Skin of body (tissue), 2 donors: ENCODE measurements around the gene C11orf21. TPM values are rescaled to one million over a fixed set of nuclear protein-coding genes. Genes with fewer than 3 reads are reported as not detected.

Experiments
- DNase-seq: peaks from one replicate; lab custom pipeline; 2025; lab: John Stamatoyannopoulos, UW
- total RNA-seq: library from RNA; depleted of rRNA; stranded (reverse); fragments of >200 nt; gene quantifications from one replicate; pipeline ENCODE4 v1.2.3, GENCODE V29; 2014

Gene C11orf21
- total RNA-seq, 1 donor from 2014 or later = 2.0 TPM

DNA sequence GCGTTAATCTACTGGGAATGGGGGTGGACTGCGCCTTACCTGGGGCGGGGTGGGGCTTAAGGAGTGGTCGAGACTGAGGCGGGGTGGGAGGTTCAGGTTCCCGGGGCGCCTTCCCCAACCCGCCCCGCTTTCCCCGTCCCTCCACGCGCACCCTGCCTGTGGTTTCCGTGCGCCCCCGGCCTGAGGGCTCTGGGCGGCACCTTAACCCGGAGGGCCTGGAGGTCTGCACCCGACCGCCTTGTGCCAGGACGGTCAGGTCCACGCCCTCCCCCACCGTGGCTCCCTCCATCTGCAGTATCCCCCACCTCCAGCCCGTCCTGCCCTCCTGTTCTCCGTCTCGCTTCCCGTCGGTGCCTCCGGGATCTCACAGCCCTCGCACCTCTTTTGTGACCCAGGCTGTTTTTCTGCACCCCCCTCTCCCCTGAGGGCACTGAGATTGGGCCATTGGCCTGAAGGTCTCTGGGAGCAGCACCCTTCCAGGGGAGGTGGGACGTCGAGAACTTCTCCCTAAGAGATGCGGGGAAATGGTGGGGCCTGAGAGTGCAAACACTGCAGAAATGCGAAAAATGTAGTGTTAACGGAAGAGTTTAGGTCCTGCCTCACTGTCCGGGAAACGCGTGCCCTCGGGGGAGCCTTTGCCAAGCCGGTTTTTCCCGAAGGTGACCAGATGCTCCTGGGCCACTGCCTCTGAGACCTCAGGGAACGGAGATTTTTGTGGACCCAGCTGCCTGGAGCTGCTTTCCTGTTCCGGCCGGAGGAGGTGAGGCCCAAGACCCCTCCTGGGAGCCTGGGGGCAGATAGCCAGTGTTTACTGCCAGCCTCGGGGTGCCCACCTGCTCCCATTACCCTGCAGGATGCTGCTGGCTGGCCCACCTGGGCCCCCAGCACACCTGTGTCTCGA, 30.1 kb downstream of the C11orf21 start:
- no peak for DNase-seq

DNA sequence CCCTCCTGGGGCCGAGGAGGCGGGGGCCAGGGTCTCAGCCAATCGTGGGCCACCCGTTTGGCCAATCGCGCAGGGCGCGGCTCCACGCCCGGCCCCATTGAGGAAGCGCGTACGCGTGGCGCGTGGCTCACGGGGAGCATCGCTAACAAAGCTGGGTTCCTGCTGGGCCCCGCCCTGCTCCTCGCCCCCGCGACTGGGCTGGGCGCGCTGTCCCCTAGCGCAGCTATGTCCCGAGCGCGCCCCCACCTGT, 30.7 kb downstream of the C11orf21 start:
- DNase-seq = no peak

DNA sequence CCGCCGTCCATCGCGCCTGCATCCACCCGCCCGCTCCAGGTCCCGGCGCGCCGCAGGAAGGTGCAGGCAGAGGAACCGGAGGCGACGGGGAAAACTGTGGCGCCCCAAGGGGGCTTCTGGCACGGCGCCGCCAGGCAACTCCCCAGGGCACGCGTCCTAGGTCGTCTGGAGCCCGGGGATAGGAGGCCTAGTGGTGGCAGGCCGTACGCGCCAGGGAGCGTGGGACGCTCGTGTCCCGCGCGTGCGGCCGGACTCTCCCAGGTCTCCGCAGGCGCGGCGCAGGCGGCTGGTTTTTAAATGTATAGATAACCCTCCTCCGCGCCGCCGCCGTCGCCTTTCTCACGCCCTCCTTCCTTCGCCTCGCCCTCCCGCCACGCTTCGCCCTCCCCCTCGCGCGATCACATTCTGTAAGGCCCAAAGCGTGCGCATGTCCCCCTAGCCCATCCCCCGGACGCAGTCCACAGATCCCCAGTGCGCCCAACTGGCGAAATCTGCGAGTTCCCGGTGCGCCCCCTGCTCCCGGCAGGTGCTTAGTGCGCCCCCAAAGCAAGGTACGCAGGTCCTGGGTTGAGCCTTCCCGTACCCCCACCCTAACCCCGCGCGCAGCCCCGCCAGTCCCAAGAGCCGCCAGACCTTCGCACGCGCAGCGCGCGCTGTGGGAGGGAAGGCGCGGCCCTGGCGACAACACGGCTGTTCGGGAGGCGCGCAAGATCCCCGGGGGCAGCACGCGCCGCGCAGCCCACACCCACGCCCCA, 31.2 kb downstream of the C11orf21 start, which contains the start of gene ASCL2:
ASCL2 (minus strand) TSS at position 267 of the 755 bp plus-strand sequence; CDS start at position 11, 256 bp downstream.
- no peak for DNase-seq

GRCh38 chr11:2269601-2270321, 32.0 kb downstream of the C11orf21 start:
- peak; percentile 38 for DNase-seq

DNA sequence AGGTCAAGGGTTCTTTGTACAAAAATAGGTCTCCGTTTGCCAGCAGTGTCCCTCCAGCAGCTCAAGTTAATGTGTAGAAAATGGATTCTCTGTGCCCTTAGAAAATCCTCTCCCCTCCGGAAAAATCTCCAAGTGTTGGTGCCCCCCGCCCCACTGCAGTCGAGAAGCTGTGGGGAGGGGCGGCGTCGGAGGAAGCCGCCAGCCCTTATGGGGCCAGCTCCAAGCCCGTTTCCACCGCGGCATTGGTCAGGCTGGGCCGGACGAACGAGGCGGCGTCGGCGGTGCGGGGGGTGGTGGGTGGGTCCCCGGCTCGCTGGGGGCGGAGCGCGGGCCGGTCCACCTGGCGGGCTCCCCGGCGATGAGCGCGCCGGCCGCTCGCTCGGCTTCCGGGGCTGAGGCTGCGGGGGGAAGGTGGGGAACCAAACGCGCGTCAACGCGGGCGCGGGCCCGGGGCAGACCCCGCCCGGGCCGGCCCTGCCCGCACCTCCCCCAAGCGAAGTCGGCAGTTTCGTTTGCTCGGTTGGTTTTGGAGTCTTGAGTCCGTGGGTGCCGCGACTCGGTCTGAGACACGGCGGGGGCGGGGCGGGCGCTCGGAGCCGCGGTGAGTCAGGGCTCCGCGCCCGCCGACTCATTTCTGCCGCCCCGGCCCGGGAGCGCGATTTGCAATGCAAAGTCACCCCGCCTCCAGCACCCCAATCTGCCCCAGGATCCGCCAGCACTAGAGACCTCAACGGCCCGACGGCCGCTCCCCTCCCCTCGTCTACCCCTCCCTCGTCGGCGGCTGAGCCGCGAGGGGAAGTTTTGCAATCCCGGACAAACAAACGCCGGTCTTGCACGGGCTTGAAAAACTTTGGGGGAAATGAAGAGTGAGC, 32.8 kb downstream of the C11orf21 start:
- no peak for DNase-seq

- DNase-seq = no peak
Measured at GRCh38 chr11:2267851-2268728, 33.6 kb downstream of the C11orf21 start.

DNA sequence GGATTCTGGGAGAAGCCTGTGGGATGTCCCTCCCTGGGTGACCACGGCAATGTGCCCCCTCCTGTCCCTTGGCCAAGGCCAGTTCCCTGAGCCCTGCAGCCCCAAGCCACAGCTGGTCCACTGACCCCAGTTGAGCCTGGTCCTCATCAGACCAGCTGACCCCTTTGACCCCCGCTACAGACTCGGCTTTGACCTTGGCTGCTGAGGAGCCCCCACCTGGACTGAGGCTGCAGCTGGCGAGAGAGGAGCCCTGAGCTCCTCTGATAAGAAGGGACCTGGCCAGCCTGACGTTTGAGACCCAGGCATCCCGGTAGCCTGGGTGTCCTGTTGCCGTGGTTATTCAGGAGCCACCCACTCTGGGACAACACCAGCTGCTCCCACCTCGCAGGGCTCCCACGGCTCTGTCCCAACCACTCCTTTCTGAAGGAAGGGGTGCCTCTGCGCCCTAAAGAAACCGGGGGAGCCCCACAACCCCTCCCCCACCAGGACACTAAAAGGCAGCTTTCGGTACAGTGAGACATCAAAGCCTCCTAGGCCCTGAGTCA, 34.3 kb downstream of the C11orf21 start:
- DNase-seq = no peak

- DNase-seq = no peak
Measured at GRCh38 chr11:2266586-2267305, 35.0 kb downstream of the C11orf21 start.

DNA sequence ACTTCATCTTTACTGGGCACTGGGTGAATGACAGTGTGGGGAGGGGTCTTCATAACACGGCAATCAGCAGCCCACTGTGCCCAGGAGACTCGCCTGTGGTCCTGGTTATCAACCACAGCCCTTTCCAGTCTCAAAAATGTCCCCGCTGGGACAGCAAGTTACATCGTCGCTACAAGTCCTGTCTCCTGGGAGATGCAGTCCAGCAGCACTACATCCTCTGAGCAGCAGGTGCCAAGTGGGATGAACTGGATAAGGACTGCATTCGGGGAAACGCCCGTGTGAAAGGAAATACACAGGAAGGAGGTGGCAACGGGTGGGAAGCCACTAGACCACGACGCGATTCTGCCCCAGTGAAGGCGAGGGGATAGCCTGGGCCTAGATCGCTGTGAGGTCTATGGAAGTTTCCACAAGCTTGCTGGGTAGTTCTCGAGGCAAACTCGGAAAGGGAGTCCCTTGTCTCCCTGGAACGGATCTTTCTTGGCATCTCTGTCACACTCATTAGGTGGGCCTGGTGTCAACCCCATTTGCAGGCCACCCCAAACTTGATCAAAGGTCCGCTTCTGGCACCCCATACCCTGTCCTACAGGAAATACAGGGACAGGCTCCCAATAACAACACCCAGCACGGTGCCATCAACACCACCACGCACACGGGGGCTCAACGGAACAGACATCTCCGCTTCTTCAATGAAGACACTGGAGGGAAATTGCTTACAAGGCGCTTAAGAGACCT, 35.7 kb downstream of the C11orf21 start:
- no peak for DNase-seq

GRCh38 chr11:2265396-2265795, 36.3 kb downstream of the C11orf21 start:
- DNase-seq = no peak

DNA sequence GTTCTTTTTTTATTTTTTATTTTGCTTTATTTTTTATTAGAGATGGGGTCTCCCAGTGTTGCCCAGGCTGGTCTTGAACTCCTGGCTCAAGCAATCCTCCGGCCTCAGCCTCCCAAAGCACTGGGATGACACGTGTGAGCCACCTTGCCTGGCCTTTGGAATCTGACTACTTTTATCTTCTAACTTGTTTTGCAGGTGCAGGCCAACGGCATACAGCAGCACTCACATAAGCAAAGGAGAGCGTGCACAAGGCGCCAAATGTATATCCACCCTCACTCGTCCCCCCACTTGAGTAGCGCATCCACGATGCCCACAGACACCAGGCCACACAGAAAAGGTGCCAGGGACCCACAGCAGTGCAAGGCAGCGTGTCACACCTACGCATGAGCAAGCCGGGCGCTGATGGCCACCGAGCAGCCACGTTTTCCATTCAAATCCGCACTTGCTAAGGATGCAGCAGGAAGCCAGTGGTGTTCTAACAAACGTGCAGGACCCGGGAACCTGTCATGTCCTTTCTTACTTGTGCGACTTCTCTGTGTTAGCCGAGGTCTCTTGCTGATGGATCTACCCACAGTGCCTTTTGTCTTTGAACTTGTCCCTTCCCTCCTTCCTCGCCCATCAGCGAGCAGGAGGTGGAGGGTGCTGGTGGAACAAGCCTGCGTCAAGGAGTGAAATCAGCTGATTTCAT, 37.2 kb downstream of the C11orf21 start:
- no peak for DNase-seq

GRCh38 chr11:2263724-2264360, 37.9 kb downstream of the C11orf21 start:
- no peak for DNase-seq

DNA sequence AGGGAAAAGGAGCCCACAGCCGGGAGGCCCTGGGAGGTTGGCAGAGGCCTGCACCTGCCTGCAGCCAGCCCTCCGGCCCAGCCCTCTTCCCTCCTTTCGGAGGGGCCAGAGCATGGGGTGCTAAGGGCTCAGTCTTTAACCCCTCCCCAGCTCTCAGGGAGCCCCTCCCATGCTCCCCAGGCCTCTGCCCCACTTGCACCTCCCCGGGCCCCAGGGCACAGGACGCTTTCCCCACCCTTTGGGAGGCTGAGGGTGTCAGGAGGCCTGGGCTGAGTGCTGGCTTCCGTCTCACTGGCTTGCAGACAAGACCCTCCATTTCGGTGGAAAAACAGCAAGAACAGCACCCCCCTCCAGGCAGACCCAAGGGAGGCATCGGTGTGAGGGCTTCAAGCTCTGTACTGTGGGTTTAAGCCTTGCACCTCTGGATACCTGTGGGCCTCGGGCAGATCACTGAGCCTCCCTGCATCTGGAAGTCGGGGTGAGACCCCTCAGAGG, 38.6 kb downstream of the C11orf21 start:
- no peak for DNase-seq

- no peak for DNase-seq
Measured at GRCh38 chr11:2262301-2263070, 39.2 kb downstream of the C11orf21 start.

- DNase-seq = no peak
Measured at GRCh38 chr11:2261436-2262230, 40.1 kb downstream of the C11orf21 start.
